ENCODE data around the gene TAF11L14. TPM values are rescaled to one million over a fixed set of nuclear protein-coding genes. Genes with fewer than 3 reads are reported as not detected.
"Not testable (repeated sequence)": the region's sequence is repeated elsewhere in the genome, so short reads cannot be mapped to it uniquely, and the experiment has no call there.

Gene TAF11L14
- not detected for total RNA-seq

DNA sequence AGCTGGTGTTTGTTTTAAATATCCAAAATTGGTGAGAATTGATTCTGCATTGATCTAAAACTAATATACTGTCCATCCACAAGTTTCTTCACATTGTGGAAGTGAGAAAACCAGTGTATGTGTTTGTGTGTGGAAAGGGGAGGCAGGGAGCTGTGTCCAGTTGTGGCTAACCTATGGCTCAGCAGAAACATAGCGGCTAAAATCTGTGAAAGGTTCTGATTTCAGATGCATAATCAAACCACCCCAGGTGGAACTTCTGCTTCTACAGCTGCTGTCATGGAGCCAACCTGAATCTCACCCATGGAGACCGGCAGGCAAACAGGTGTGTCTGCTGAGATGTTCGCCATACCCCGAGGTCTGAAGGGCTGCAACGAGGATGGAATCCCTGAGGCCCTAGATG lies at the start of gene TAF11L14:
Gene TAF11L14 (plus strand): TSS at position 301 of the 400 bp plus-strand sequence.
- no peak within 1 kb of the TSS for H3K4me3 ChIP-seq
- no peaks in the 10 kb centered on the region for H3K27me3 ChIP-seq
- H3K4me1 ChIP-seq: no peaks in the 10 kb centered on the region
- H3K27ac ChIP-seq: no peak within 1 kb of the TSS
- H3K9me3 ChIP-seq: no peaks in the 10 kb centered on the region
- TF ChIP-seq, protein P1, sequence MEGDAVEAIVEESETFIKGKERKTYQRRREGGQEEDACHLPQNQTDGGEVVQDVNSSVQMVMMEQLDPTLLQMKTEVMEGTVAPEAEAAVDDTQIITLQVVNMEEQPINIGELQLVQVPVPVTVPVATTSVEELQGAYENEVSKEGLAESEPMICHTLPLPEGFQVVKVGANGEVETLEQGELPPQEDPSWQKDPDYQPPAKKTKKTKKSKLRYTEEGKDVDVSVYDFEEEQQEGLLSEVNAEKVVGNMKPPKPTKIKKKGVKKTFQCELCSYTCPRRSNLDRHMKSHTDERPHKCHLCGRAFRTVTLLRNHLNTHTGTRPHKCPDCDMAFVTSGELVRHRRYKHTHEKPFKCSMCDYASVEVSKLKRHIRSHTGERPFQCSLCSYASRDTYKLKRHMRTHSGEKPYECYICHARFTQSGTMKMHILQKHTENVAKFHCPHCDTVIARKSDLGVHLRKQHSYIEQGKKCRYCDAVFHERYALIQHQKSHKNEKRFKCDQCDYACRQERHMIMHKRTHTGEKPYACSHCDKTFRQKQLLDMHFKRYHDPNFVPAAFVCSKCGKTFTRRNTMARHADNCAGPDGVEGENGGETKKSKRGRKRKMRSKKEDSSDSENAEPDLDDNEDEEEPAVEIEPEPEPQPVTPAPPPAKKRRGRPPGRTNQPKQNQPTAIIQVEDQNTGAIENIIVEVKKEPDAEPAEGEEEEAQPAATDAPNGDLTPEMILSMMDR (IDR thresholded peaks at IDR 0.05): no peak
- no peak for TF ChIP-seq POLR2A (IDR thresholded peaks at IDR 0.05)
- H3K36me3 ChIP-seq: no peaks in the 10 kb centered on the region
- DNase-seq: no peak

DNA sequence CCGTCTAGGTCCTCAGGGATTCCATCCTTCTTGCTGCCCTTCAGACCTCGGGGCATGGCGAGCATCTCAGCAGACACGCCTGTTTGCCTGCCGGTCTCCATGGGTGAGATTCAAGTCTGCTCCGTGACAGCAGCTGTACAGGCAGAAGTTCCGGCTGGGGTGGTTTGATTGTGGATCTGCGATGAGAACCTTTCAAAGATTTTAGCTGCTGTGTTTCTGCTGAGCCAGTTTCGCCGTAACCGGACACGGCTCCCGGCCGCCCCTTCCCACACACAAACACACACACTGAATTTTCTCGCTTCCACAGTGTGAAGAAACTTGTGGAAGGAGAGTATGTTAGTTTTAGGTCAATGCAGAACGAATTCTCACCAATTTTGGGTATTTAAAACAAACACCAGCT lies 48.6 kb upstream of the TAF11L14 start, which contains the start of gene TAF11L7:
Gene TAF11L7 (minus strand): TSS at position 101 of the 400 bp plus-strand sequence.
- H3K36me3 ChIP-seq, H3K27me3 ChIP-seq, H3K4me1 ChIP-seq, H3K27ac ChIP-seq, DNase-seq, H3K4me3 ChIP-seq, H3K9me3 ChIP-seq: not testable (repeated sequence)

DNA sequence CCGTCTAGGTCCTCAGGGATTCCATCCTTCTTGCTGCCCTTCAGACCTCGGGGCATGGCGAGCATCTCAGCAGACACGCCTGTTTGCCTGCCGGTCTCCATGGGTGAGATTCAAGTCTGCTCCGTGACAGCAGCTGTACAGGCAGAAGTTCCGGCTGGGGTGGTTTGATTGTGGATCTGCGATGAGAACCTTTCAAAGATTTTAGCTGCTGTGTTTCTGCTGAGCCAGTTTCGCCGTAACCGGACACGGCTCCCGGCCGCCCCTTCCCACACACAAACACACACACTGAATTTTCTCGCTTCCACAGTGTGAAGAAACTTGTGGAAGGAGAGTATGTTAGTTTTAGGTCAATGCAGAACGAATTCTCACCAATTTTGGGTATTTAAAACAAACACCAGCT lies 43.4 kb upstream of the TAF11L14 start, which contains the start of gene TAF11L8:
Gene TAF11L8 (minus strand): TSS at position 101 of the 400 bp plus-strand sequence.
- not testable (repeated sequence) for H3K4me1 ChIP-seq, H3K9me3 ChIP-seq, DNase-seq, H3K4me3 ChIP-seq, H3K36me3 ChIP-seq, H3K27me3 ChIP-seq, H3K27ac ChIP-seq

DNA sequence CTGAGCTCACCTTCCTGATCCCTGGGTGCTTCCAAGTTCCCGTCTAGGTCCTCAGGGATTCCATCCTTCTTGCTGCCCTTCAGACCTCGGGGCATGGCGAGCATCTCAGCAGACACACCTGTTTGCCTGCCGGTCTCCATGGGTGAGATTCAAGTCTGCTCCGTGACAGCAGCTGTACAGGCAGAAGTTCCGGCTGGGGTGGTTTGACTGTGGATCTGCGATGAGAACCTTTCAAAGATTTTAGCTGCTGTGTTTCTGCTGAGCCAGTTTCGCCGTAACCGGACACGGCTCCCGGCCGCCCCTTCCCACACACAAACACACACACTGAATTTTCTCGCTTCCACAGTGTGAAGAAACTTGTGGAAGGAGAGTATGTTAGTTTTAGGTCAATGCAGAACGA lies 40.0 kb upstream of the TAF11L14 start, which contains the start of gene TAF11L9:
Gene TAF11L9 (minus strand): TSS at position 140 of the 400 bp plus-strand sequence.
- not testable (repeated sequence) for H3K27ac ChIP-seq, H3K4me3 ChIP-seq, H3K27me3 ChIP-seq, H3K36me3 ChIP-seq, H3K9me3 ChIP-seq, H3K4me1 ChIP-seq
- DNase-seq: peak in 1 of 3 donors; percentile 16

DNA sequence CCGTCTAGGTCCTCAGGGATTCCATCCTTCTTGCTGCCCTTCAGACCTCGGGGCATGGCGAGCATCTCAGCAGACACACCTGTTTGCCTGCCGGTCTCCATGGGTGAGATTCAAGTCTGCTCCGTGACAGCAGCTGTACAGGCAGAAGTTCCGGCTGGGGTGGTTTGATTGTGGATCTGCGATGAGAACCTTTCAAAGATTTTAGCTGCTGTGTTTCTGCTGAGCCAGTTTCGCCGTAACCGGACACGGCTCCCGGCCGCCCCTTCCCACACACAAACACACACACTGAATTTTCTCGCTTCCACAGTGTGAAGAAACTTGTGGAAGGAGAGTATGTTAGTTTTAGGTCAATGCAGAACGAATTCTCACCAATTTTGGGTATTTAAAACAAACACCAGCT lies 36.5 kb upstream of the TAF11L14 start, which contains the start of gene TAF11L10:
Gene TAF11L10 (minus strand): TSS at position 101 of the 400 bp plus-strand sequence.
- H3K4me3 ChIP-seq, H3K36me3 ChIP-seq, H3K27me3 ChIP-seq, H3K4me1 ChIP-seq, H3K9me3 ChIP-seq, DNase-seq, H3K27ac ChIP-seq: not testable (repeated sequence)

DNA sequence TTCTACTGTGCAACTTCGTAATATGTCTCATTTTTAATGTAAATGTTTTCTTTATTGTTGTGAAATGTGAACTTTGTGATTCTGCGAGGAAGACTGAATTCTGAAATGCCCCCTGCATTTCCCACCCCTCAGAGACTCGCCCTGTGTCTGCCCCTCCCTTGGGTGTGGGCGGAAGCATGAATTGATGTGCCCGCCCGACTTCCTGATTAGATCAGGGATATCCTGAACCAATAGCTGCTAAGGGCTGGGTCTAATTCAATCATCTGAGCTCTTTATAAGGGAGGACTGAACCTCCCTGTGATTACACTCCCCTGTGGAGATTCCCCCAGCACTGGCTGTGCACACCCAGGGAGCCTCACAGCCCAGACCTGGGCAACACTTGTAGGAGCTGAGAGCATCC lies 30.4 kb upstream of the TAF11L14 start, which contains the start of gene TAF11L11:
Gene TAF11L11 (plus strand): TSS at position 304 of the 400 bp plus-strand sequence.
- not testable (repeated sequence) for H3K9me3 ChIP-seq, H3K4me1 ChIP-seq, H3K4me3 ChIP-seq, H3K27me3 ChIP-seq, H3K36me3 ChIP-seq, DNase-seq, H3K27ac ChIP-seq

DNA sequence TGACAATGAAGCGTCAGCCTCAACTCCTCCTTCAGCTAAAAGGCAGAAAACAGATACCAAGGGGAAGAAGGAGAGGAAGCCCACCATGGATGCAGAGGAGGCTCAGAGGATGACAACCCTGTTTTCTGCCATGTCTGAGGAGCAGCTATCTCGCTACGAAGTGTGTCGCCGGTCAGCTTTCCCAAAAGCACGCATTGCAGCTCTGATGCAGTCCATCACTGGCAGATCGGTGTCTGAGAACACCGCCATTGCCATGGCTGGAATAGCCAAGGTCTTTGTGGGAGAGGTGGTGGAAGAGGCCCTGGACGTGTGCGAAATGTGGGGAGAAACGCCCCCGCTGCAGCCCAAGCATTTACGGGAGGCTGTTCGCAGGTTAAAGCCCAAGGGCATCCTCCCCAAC lies 29.3 kb upstream of the TAF11L14 start:
- Histone ChIP-seq H3K9me3 (no peaks in the 10 kb centered on the region), H3K4me1 (no peaks in the 10 kb centered on the region), H3K27ac (no peak overlapping the region), H3K4me3 (no peak overlapping the region), H3K27me3 (no peaks in the 10 kb centered on the region), H3K36me3 (no peaks in the 10 kb centered on the region)
- no peak for DNase-seq
- TF ChIP-seq, protein P1 (IDR thresholded peaks at IDR 0.05): no peak
- TF ChIP-seq POLR2A (IDR thresholded peaks at IDR 0.05): no peak

DNA sequence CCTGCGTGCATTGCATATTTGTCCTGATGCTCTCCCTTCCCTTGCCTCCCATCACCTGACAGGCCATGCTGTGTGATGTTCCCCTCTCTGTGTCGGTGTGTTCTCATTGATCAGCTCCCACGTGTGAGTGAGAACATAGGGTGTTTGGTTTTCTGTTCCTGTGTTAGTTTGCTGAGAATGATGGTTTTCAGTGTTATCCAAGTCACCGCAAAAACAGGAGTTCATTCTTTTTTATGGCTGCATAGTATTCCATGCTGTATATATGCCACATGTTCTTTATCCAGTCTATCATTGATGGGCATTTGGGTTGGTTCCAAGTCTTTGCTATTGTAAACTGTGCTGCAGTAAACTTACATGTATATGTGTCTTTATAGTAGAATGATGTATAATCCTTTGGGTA lies 26.8 kb upstream of the TAF11L14 start:
- H3K36me3 ChIP-seq, H3K27ac ChIP-seq, H3K9me3 ChIP-seq, H3K4me3 ChIP-seq, H3K4me1 ChIP-seq, H3K27me3 ChIP-seq, DNase-seq: not testable (repeated sequence)

DNA sequence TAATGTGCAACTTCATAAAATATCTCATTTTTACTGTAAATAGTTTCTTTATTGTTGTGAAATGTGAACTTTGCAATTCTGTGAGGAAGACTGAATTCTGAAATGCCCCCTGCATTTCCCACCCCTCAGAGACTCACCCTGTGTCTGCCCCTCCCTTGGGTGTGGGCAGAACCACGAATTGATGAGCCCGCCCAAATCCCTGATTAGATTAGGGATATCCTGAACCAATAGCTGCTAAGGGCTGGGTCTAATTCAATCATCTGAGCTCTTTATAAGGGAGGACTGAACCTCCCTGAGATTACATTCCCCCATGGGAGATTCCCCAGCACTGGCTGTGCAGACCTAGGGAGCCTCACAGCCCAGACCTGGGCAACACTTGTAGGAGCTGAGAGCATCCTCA lies 24.2 kb upstream of the TAF11L14 start, which contains the start of gene TAF11L12:
Gene TAF11L12 (plus strand): TSS at position 301 of the 400 bp plus-strand sequence.
- not testable (repeated sequence) for H3K36me3 ChIP-seq, H3K27ac ChIP-seq, H3K27me3 ChIP-seq, DNase-seq, H3K9me3 ChIP-seq, H3K4me3 ChIP-seq, H3K4me1 ChIP-seq
